Fibroblast of lung (primary cell): ENCODE results near the gene TIPIN. TPM values are rescaled to one million over a fixed set of nuclear protein-coding genes. Genes with fewer than 3 reads are reported as not detected.

Source experiments
- DNase-seq, 2 donors: peaks; one replicate each; pipeline versions ENCODE4 v3.0.0 to v3.0.0-alpha.2; 2010; ENCODE audit warnings: low read depth in 2 of 2
- H2AFZ ChIP-seq: 2 replicates; pipeline ENCODE4 v1.5.1; 2012; ENCODE audit warnings: low read length, control low read depth, inconsistent platforms
- H3K27ac ChIP-seq: 2 replicates; pipeline ENCODE4 v1.5.1; 2011; ENCODE audit warnings: low read length, control low read depth; ENCODE audit not compliant: insufficient read depth
- H3K27me3 ChIP-seq: 2 replicates; pipeline ENCODE4 v1.5.1; 2011; ENCODE audit warnings: mild to moderate bottlenecking, low read length; ENCODE audit not compliant: control insufficient read depth, insufficient read depth
- H3K36me3 ChIP-seq: 2 replicates; pipeline ENCODE4 v1.5.1; 2011; ENCODE audit warnings: low read length; ENCODE audit not compliant: control insufficient read depth, insufficient read depth
- H3K4me1 ChIP-seq: 2 replicates; pipeline ENCODE4 v1.5.1; 2011; ENCODE audit warnings: low read length; ENCODE audit not compliant: control insufficient read depth, insufficient read depth; ENCODE audit errors: extremely low read depth
- H3K4me2 ChIP-seq: 2 replicates; pipeline ENCODE4 v1.5.1; 2011; ENCODE audit warnings: low read length, control low read depth; ENCODE audit not compliant: insufficient read depth; ENCODE audit errors: extremely low read depth
- H3K4me3 ChIP-seq, 4 experiments: fragments of 200-600 bp in 1 of 4; sonication (generic) in 1 of 4; replicated peaks in 1 of 4; 2 replicates each; pipeline ENCODE4 v1.5.1; 2011 to 2016; ENCODE audit warnings: low read length in 4 of 4, low read depth in 3 of 4, mild to moderate bottlenecking in 3 of 4, control low read depth in 2 of 4, inconsistent platforms in 1 of 4, mixed read lengths in 1 of 4; ENCODE audit not compliant: insufficient read depth in 1 of 4; ENCODE audit errors: control extremely low read depth in 1 of 4
- H3K79me2 ChIP-seq: 2 replicates; pipeline ENCODE4 v1.5.1; 2012; ENCODE audit warnings: mild to moderate bottlenecking, low read length, inconsistent platforms; ENCODE audit not compliant: control insufficient read depth, insufficient read depth
- H3K9ac ChIP-seq: 2 replicates; pipeline ENCODE4 v1.5.1; 2011; ENCODE audit warnings: mild to moderate bottlenecking, low read length, control low read depth; ENCODE audit not compliant: insufficient read depth
- H3K9me3 ChIP-seq: 2 replicates; pipeline ENCODE4 v1.5.1; 2012; ENCODE audit warnings: low read depth, low read length; ENCODE audit not compliant: control insufficient read depth, insufficient read depth
- H4K20me1 ChIP-seq: 2 replicates; pipeline ENCODE4 v1.5.1; 2011; ENCODE audit warnings: low read length; ENCODE audit not compliant: control insufficient read depth, insufficient read depth; ENCODE audit errors: extremely low read depth
- EZH2 ChIP-seq: IDR thresholded peaks from 2 replicates; pipeline ENCODE4 v1.5.1; 2012; ENCODE audit warnings: low read length, control low read depth, mild to moderate bottlenecking; ENCODE audit errors: missing control alignments
- polyA plus RNA-seq, 2 donors: library from polyadenylated mRNA; depleted of rRNA in 1 of 2; stranded (reverse) in 1 of 2; unstranded in 1 of 2; fragments of >200 nt; gene quantifications; 2 replicates each; pipeline ENCODE4 v1.2.1, GENCODE V29; 2011 to 2012; ENCODE audit warnings: missing spikeins in 1 of 2
- total RNA-seq: library from RNA; depleted of rRNA; stranded (reverse); fragments of >200 nt; gene quantifications from 2 replicates; pipeline ENCODE4 v1.2.1, GENCODE V29; 2014
- TF ChIP-seq, protein P1 (sequence below), 2 donors: IDR thresholded peaks in 1 of 2; conservative IDR thresholded peaks in 1 of 2; 1 replicate in 1 of 2; 2 replicates in 1 of 2; pipeline ENCODE4 v1.5.1; 2011 to 2012; ENCODE audit warnings: low read length in 2 of 2, control low read depth in 1 of 2, inconsistent platforms in 1 of 2, low read depth in 1 of 2, mild to moderate bottlenecking in 1 of 2

TIPIN gene
- total and polyA plus RNA-seq, 2 donors (not counting 1 experiment from before 2014, with no cell fraction given): 12.6 to 14.5 TPM

- Histone ChIP-seq H3K9ac (no peak overlapping the region), H3K36me3 (peaks cover 2% of the 10 kb centered on the region), H4K20me1 (no peaks in the 10 kb centered on the region), H3K4me2 (no peak overlapping the region), H3K27ac (no peak overlapping the region), H3K4me3 (no peak overlapping the region), H3K27me3 (no peaks in the 10 kb centered on the region), H3K4me1 (no peaks in the 10 kb centered on the region), H3K9me3 (no peaks in the 10 kb centered on the region), H2AFZ (no peak overlapping the region), H3K79me2 (no peaks in the 10 kb centered on the region)
- DNase-seq: no peak
- no peak for TF ChIP-seq EZH2
- TF ChIP-seq, protein P1, sequence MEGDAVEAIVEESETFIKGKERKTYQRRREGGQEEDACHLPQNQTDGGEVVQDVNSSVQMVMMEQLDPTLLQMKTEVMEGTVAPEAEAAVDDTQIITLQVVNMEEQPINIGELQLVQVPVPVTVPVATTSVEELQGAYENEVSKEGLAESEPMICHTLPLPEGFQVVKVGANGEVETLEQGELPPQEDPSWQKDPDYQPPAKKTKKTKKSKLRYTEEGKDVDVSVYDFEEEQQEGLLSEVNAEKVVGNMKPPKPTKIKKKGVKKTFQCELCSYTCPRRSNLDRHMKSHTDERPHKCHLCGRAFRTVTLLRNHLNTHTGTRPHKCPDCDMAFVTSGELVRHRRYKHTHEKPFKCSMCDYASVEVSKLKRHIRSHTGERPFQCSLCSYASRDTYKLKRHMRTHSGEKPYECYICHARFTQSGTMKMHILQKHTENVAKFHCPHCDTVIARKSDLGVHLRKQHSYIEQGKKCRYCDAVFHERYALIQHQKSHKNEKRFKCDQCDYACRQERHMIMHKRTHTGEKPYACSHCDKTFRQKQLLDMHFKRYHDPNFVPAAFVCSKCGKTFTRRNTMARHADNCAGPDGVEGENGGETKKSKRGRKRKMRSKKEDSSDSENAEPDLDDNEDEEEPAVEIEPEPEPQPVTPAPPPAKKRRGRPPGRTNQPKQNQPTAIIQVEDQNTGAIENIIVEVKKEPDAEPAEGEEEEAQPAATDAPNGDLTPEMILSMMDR (conservative IDR thresholded peaks at IDR 0.05 in 1 of 2, IDR thresholded peaks at IDR 0.05 in 1 of 2; ENCODE audit: low read depth in 1 of 2, low read length in 2 of 2): no peak
These were observed 45.7 kb downstream of the TIPIN start for GRCh38 chr15:66310786-66311185.

GRCh38 chr15:66309828-66310227 is 46.7 kb downstream of the TIPIN start:
- H3K36me3 ChIP-seq: peaks cover 2% of the 10 kb centered on the region
- TF ChIP-seq, protein P1 (conservative IDR thresholded peaks at IDR 0.05 in 1 of 2, IDR thresholded peaks at IDR 0.05 in 1 of 2; ENCODE audit: low read depth in 1 of 2, low read length in 2 of 2): no peak
- no peak for TF ChIP-seq EZH2
- no peak overlapping the region for H3K4me2 ChIP-seq
- H3K4me1 ChIP-seq: no peaks in the 10 kb centered on the region
- H4K20me1 ChIP-seq: no peaks in the 10 kb centered on the region
- H2AFZ ChIP-seq: no peak overlapping the region
- H3K27me3 ChIP-seq: no peaks in the 10 kb centered on the region
- no peaks in the 10 kb centered on the region for H3K79me2 ChIP-seq
- no peak for DNase-seq
- H3K9ac ChIP-seq: no peak overlapping the region
- H3K9me3 ChIP-seq: no peaks in the 10 kb centered on the region
- H3K27ac ChIP-seq: no peak overlapping the region
- H3K4me3 ChIP-seq: no peak overlapping the region

GRCh38 chr15:66308531-66308930 is 48.0 kb downstream of the TIPIN start:
- Histone ChIP-seq H3K4me3 (no peak overlapping the region), H2AFZ (no peak overlapping the region), H4K20me1 (no peaks in the 10 kb centered on the region), H3K36me3 (peaks cover 2% of the 10 kb centered on the region), H3K4me2 (no peak overlapping the region), H3K27ac (no peak overlapping the region), H3K27me3 (no peaks in the 10 kb centered on the region), H3K9ac (no peak overlapping the region), H3K9me3 (no peaks in the 10 kb centered on the region), H3K79me2 (no peaks in the 10 kb centered on the region), H3K4me1 (no peaks in the 10 kb centered on the region)
- TF ChIP-seq, protein P1 (conservative IDR thresholded peaks at IDR 0.05 in 1 of 2, IDR thresholded peaks at IDR 0.05 in 1 of 2; ENCODE audit: low read depth in 1 of 2, low read length in 2 of 2): no peak
- no peak for TF ChIP-seq EZH2
- no peak for DNase-seq
